Fibroblast of skin of abdomen (primary cell): ENCODE results near the gene SHC2.
A peak's percentile ranks its signal among the peaks of the same experiment; 100 is the strongest.
"Not testable (repeated sequence)": the region's sequence is repeated elsewhere in the genome, so short reads cannot be mapped to it uniquely, and the experiment has no call there.

Experiments
- DNase-seq: peaks from one replicate; pipeline ENCODE4 v3.0.0-alpha.2; 2013

SHC2 gene

GRCh38 chr19:422917-423226 is 38.0 kb downstream of the SHC2 start:
- DNase-seq = not testable (repeated sequence)

- DNase-seq = no peak
Observed at GRCh38 chr19:422213-422916, 38.5 kb downstream of the SHC2 start.

GRCh38 chr19:419721-420515 is 40.9 kb downstream of the SHC2 start:
- no peak for DNase-seq

- DNase-seq = no peak
Observed at GRCh38 chr19:418761-419671, 41.8 kb downstream of the SHC2 start.

GRCh38 chr19:416416-416815 is 44.4 kb downstream of the SHC2 start:
- no peak for DNase-seq

GRCh38 chr19:415292-415691 is 45.5 kb downstream of the SHC2 start:
- no peak for DNase-seq

GRCh38 chr19:413756-414420 is 46.9 kb downstream of the SHC2 start:
- DNase-seq = no peak

GRCh38 chr19:412356-413355 is 48.2 kb downstream of the SHC2 start:
- DNase-seq = no peak

GRCh38 chr19:411723-412355 is 49.0 kb downstream of the SHC2 start:
- no peak for DNase-seq

GRCh38 chr19:411121-411722 is 49.6 kb downstream of the SHC2 start:
- DNase-seq = not testable (repeated sequence)

GRCh38 chr19:410243-410781 is 50.5 kb downstream of the SHC2 start:
- no peak for DNase-seq

GRCh38 chr19:409516-410242 is 51.2 kb downstream of the SHC2 start:
- DNase-seq = no peak

- DNase-seq = peak; percentile 8
Observed at GRCh38 chr19:408902-409515, 51.8 kb downstream of the SHC2 start, which contains the start of gene C2CD4C. Gene C2CD4C, minus strand, starts transcription at chr19:409147. Its CDS starts 786 bp downstream, at chr19:408361.

- DNase-seq = no peak
Observed at GRCh38 chr19:408441-408901, 52.4 kb downstream of the SHC2 start.

- DNase-seq = no peak
Observed at GRCh38 chr19:407511-408440, 53.1 kb downstream of the SHC2 start.

GRCh38 chr19:406971-407510 is 53.8 kb downstream of the SHC2 start:
- DNase-seq = no peak

GRCh38 chr19:406135-406781 is 54.6 kb downstream of the SHC2 start:
- no peak for DNase-seq
